Measurements from ENCODE around the gene SACM1L.

The SACM1L gene, protein sequence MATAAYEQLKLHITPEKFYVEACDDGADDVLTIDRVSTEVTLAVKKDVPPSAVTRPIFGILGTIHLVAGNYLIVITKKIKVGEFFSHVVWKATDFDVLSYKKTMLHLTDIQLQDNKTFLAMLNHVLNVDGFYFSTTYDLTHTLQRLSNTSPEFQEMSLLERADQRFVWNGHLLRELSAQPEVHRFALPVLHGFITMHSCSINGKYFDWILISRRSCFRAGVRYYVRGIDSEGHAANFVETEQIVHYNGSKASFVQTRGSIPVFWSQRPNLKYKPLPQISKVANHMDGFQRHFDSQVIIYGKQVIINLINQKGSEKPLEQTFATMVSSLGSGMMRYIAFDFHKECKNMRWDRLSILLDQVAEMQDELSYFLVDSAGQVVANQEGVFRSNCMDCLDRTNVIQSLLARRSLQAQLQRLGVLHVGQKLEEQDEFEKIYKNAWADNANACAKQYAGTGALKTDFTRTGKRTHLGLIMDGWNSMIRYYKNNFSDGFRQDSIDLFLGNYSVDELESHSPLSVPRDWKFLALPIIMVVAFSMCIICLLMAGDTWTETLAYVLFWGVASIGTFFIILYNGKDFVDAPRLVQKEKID

DNA sequence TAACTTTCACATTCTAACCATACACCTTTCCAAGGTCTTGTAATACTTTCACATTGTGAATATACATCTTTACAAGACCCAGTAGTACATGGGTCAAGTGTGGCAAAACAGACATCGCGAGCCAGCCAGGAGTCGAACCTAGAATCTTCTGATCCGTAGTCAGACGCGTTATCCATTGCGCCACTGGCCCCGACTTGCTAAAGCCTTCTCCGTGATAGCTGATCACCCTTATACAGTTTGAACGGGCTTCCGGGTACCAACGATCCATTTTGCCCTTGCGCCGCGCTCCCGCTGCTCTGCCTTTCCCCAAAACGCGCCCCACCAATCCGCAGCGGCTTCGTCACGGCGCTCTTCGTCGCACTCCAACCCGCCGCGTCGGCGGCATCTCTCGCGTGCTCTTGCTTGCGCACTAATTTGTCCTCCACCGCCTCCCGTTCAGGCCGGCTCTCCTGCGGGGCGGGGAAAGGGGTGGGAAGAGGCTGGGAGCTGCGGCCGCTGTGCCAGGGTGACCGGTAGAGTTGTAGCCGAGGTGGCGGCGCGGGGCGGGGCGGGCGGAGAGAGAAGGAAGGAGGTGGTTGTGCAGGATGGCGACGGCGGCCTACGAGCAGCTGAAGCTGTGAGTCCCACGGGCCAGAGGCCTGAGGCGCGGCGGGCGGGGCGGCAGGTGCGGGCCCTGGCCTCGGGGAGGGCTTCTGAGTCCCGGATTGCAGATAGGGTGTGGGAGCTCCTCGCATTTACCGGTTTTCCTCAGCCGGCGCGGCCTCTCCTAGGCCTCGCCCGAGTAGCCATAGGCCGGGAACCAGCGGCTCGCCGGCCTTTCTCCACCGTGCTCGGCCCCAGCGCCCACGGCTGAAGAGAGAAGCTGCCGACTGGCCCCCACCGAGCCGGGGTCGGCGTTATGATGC lies at the start of gene SACM1L:
Gene SACM1L (plus strand): TSS at position 515 of the 905 bp plus-strand sequence. CDS start 70 bp downstream, at position 585.
- DNase-seq: peak; percentile 95

GRCh38 chr3:45640091-45640507 lies 49.1 kb upstream of the SACM1L start:
- no peak for DNase-seq

GRCh38 chr3:45640724-45641361 lies 48.4 kb upstream of the SACM1L start:
- no peak for DNase-seq

- no peak for DNase-seq
Measured at GRCh38 chr3:45641756-45642155, 47.4 kb upstream of the SACM1L start.

DNA sequence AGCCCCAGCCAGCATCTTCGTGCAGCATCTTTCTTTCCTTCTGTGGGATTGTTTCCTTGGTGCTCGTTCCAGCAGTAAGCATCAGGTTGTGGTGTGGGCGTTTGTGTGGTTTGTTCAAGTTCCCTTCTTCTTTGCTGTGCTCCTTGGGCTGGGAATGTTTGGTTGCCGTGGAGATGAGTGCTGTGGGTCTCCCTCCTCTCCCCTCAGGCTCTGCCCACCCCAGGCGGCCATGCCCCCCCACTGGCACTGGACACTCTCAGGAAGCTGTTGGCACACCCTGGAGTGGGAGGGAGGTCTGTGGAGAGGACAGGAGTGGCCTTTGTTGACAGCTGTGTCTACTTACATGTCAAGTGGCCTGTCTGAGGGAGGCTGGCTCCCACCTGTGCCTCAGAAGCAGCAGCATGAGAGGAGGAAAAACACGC lies 46.5 kb upstream of the SACM1L start:
- DNase-seq: no peak

GRCh38 chr3:45644063-45644790 lies 45.0 kb upstream of the SACM1L start:
- DNase-seq: peak; percentile 55

DNA sequence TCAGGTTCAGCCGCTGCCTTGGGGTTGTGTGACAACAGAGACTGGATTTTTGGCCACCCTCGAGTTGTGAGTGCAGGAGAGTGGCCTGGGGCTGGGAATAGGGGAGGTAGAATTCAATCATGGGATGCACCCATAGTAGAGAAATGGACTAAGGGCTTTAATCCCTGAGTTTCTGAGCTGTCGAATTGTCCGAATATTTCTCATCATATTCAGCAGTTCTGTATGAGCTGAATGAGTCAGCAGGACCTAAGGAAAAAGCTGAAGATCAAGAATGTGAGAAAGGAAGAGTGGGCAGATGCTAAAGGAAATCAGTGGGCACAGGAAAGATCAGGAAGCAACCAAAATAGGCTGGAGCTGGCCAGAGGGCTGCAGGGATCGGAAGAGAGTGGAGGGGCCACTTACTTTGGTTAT lies 44.4 kb upstream of the SACM1L start:
- DNase-seq: peak; percentile 86

DNA sequence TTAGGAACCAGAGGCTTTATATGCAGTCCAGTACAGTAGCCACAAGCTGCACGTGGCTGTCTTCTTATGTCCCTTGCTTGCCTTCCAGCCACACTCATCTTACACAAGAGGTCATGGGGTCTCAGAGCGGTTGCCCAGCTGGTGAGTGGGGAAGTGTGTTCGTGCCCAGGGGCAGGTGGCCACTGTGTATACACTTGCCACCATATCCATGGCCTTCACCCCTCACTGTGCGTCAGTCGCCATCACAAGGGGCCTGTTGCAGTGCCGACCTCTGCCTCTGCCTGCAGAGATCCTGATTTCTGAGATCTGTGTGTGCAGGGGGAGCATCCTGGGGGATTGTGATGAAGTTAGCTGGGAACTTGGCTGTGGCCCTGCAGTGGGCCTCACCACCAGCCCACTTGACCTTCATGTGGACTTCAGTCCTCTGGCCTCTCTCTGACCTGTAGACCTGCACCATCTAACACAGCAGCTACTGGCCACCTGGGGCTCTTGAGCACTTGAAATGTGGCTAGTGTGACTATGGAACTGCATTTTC lies 43.1 kb upstream of the SACM1L start:
- no peak for DNase-seq

DNA sequence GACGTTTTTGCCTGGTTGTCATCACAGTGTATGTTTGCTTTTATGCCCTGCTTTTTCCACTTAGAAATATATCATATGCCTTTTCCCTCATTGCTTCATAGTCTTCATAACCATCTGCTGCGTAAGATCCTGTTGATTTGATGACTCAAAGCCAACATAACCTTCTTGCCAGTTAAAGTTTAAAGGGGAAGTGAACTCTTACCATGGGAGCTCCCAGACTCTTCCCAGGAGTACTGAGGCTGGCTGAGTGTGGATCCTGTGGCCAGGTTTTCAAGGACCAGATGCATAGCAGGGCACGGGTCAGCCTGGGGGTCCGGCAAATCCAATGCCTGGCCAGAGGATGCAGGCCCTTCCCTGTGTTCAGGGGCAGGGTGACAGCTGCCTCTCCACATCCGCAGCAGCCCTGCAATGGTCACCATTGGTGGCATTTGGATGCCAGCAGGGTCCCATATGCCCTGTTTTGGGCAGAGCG lies 42.0 kb upstream of the SACM1L start:
- peak; percentile 83 for DNase-seq

- no peak for DNase-seq
Measured at GRCh38 chr3:45653205-45653604, 36.0 kb upstream of the SACM1L start.

GRCh38 chr3:45654397-45654944 lies 34.7 kb upstream of the SACM1L start:
- DNase-seq: no peak

- no peak for DNase-seq
Measured at GRCh38 chr3:45655906-45656305, 33.3 kb upstream of the SACM1L start.

GRCh38 chr3:45656575-45657363 lies 32.4 kb upstream of the SACM1L start:
- DNase-seq: peak; percentile 90

- DNase-seq: no peak
Measured at GRCh38 chr3:45657853-45658252, 31.3 kb upstream of the SACM1L start.

DNA sequence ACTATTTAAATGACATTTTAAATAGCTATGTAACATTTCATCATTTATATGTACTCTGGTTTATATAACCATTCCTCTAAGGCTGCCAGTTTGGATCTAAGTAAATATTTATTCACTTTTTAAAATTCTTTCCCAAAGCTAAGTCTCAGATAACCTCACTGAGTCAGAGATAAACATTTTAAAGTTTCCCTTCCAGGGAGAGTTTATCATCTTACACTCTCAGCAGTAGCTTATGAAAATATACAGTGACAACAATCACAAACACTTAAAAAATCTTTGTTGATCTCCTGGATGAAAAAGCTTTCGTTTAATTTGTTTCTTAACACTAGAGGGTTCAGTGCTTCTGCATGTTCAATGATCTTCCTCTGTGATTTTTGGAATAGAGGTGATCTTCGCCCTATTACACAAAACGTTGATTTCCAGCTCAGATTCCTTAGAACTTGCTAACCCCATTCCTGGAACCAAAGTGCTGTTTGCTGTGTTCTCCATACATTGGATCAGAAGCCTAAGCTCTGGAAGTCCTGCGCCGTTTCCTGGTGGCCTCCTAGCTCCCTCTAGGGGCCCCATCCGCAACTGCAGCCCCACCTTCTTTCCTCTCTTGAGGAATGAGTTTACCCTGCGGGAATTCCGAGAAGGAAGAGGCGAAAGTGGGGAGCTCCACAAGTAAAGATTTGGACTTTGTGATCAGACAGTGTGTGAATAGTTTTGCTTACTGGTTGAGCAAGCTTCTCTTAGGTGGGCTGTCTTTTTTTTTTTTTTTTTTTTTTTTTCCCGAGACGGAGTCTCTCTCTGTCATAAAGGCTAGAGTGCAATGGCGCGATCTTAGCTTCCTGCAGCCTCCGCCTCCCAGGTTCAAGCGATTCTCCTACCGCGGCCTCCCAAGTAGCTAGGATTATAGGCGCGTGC lies 29.3 kb upstream of the SACM1L start:
- DNase-seq: peak; percentile 70

GRCh38 chr3:45660567-45660901 lies 28.7 kb upstream of the SACM1L start:
- no peak for DNase-seq

DNA sequence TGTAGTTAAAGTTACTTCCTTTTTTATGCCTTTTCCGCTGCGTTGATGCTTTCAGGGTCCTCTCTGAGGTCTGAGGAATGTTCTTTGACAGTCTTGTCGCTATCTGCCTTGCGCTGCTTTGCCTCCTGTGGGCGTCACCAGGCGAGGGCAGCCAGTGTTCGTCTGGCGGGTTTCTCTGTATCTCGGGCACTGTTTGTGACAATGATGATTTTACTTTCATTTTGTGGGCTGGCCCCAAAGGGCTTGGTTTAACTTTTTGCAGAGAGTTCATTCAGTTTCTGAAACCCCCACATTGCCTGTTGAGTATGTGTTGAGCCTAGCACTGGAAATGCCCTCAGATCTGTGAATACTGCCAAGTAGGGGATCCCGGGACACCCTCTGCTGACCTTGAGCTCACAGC lies 24.6 kb upstream of the SACM1L start:
- DNase-seq: no peak

GRCh38 chr3:45665101-45665572 lies 24.1 kb upstream of the SACM1L start:
- DNase-seq: no peak

DNA sequence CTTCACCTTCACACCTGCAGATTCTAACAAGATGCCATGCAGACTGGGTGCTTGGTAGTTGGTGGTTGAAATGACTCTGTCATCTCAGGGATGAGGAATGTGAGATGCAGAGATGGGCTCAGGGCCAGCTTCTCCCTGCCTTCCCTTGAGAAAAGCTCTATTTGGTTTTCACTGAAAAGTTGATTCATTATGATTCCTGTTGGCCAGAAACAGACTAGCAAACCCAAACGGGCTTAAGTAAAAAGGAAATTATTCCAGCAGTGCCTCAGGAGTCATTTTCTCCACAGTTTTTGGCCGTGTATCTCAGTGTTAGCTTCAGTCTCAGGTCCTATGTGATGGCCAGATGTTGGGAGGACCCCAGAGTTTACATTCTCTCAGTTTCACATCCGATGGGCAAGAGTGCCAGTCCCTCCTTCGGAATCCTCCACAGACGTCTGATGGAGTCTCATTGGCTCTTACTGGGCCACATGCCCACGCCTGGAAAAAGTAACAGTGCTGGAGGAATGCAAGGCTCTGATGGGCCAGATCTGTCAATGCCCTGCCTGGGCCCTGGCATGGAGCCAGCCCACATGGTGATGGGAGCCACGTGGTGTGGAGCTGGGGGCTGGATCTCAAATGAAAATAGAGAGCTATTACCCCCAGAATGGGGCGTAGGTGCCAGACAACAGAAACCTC lies 22.3 kb upstream of the SACM1L start:
- DNase-seq: no peak

All from amniotic stem cell (primary cell).